Breast epithelium (tissue), 3 donors: ENCODE data around the gene GGPS1.

ENCODE experiments used
- CTCF ChIP-seq, 3 donors: fragments of 450-650 bp; IDR thresholded peaks; one replicate each; pipeline ENCODE4 v1.5.1; 2016 to 2017; ENCODE audit warnings: antibody characterized with exemption in 3 of 3, mild to moderate bottlenecking in 3 of 3, moderate library complexity in 3 of 3
- POLR2A ChIP-seq: fragments of 450-650 bp; IDR thresholded peaks from one replicate; pipeline ENCODE4 v1.6.1; 2016; ENCODE audit warnings: antibody characterized with exemption, mild to moderate bottlenecking, moderate library complexity
- POLR2AphosphoS5 ChIP-seq, 3 donors: sonication (generic); formaldehyde crosslinking; IDR thresholded peaks; one replicate each; pipeline ENCODE4 v1.6.1; 2017; ENCODE audit warnings: antibody characterized with exemption in 3 of 3

GRCh38 chr1:235391874-235392273 is 63.5 kb downstream of the GGPS1 start:
- TF ChIP-seq POLR2A = no peak
- TF ChIP-seq POLR2AphosphoS5 (IDR thresholded peaks at IDR 0.05) = no peak
- no peak for TF ChIP-seq CTCF (IDR thresholded peaks at IDR 0.05)
